ENCODE results near the gene KRT36. TPM values are rescaled to one million over a fixed set of nuclear protein-coding genes. Genes with fewer than 3 reads are reported as not detected.

KRT36 gene
- total RNA-seq, 1 donor from 2014 or later, result not detected

- no peak overlapping the region for H3K27ac Mint-ChIP-seq (ENCODE audit: unreplicated experiment)
- H3K27me3 Mint-ChIP-seq (ENCODE audit: low read depth), result peaks cover 5% of the 10 kb centered on the region
- TF ChIP-seq, protein P1, sequence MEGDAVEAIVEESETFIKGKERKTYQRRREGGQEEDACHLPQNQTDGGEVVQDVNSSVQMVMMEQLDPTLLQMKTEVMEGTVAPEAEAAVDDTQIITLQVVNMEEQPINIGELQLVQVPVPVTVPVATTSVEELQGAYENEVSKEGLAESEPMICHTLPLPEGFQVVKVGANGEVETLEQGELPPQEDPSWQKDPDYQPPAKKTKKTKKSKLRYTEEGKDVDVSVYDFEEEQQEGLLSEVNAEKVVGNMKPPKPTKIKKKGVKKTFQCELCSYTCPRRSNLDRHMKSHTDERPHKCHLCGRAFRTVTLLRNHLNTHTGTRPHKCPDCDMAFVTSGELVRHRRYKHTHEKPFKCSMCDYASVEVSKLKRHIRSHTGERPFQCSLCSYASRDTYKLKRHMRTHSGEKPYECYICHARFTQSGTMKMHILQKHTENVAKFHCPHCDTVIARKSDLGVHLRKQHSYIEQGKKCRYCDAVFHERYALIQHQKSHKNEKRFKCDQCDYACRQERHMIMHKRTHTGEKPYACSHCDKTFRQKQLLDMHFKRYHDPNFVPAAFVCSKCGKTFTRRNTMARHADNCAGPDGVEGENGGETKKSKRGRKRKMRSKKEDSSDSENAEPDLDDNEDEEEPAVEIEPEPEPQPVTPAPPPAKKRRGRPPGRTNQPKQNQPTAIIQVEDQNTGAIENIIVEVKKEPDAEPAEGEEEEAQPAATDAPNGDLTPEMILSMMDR (conservative IDR thresholded peaks at IDR 0.05), result no peak
- DNase-seq (ENCODE audit: low read depth, low spot score), result no peak
- no peaks in the 10 kb centered on the region for H3K4me1 Mint-ChIP-seq
- no peak overlapping the region for H3K4me3 Mint-ChIP-seq
- H3K36me3 Mint-ChIP-seq (ENCODE audit: low read depth), result no peaks in the 10 kb centered on the region
- H3K9me3 Mint-ChIP-seq, result peaks cover 7% of the 10 kb centered on the region
Measured at GRCh38 chr17:41467561-41467960, 22.1 kb downstream of the KRT36 start.

GRCh38 chr17:41466988-41467387 lies 22.7 kb downstream of the KRT36 start, which contains the start of gene KRT32:
TSS of gene KRT32 (minus strand) at chr17:41467386. CDS start at chr17:41467325, 61 bp downstream.
- TF ChIP-seq, protein P1 (conservative IDR thresholded peaks at IDR 0.05), result no peak
- peaks cover 5% of the 10 kb centered on the region for H3K27me3 Mint-ChIP-seq (ENCODE audit: low read depth)
- H3K4me3 Mint-ChIP-seq, result no peak within 1 kb of the TSS
- peaks cover 7% of the 10 kb centered on the region for H3K9me3 Mint-ChIP-seq
- no peaks in the 10 kb centered on the region for H3K36me3 Mint-ChIP-seq (ENCODE audit: low read depth)
- DNase-seq (ENCODE audit: low read depth, low spot score), result no peak
- H3K27ac Mint-ChIP-seq (ENCODE audit: unreplicated experiment), result no peak within 1 kb of the TSS
- no peaks in the 10 kb centered on the region for H3K4me1 Mint-ChIP-seq

DNA sequence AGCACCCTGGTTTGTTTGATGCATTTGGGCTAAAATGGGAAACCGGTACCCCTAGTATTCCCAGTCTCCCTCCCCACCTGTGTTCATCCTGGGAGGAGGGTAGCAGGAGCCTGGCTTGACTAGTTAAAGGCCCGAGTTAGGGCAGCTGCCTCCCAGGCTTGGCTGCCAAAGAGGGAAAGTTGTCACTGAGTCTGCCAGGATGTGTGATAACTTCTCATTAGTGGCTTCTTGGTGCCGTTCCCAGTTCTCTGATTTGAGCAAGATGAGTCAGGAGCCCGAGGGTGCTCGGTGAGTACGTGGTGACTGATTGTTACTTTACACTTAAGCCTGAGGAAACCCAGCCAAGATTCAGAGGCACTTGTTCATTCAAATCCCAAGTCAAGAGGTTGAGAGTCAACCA lies 25.0 kb downstream of the KRT36 start:
- Mint-ChIP-seq H3K27ac (ENCODE audit: unreplicated experiment) (no peak overlapping the region), H3K27me3 (ENCODE audit: low read depth) (no peaks in the 10 kb centered on the region)

GRCh38 chr17:41464173-41464572 lies 25.5 kb downstream of the KRT36 start:
- Mint-ChIP-seq H3K9me3 (peaks cover 3% of the 10 kb centered on the region), H3K4me3 (no peak overlapping the region), H3K4me1 (no peaks in the 10 kb centered on the region), H3K27me3 (ENCODE audit: low read depth) (no peaks in the 10 kb centered on the region), H3K27ac (ENCODE audit: unreplicated experiment) (no peak overlapping the region), H3K36me3 (ENCODE audit: low read depth) (no peaks in the 10 kb centered on the region)
- TF ChIP-seq, protein P1 (conservative IDR thresholded peaks at IDR 0.05), result no peak
- DNase-seq (ENCODE audit: low read depth, low spot score), result no peak

More for the DNA sequence above, 25.0 kb downstream of the KRT36 start:
- no peak for DNase-seq (ENCODE audit: low read depth, low spot score)
- Mint-ChIP-seq H3K4me3 (no peak overlapping the region), H3K9me3 (peaks cover 3% of the 10 kb centered on the region), H3K36me3 (ENCODE audit: low read depth) (no peaks in the 10 kb centered on the region), H3K4me1 (no peaks in the 10 kb centered on the region)
- TF ChIP-seq, protein P1 (conservative IDR thresholded peaks at IDR 0.05), result no peak

DNA sequence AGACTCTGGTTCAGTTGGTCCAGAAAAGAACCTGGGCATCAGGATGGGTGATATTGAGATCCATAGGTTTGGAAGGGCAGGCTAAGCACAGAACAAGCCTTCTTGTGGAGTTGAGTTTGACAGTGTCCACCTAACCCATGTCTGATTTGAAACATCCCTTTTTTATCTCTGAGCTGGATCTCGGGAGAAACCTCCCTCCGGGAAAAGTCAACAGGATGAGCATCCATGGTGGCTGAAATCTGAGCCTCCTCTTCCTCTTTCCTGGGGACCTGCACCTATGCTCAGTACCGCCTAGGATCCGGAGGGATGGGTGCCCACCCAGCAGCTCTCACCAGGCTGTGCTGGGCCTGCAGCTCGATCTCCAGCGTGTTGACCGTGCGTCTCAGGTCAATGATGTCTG lies 26.0 kb downstream of the KRT36 start:
- TF ChIP-seq, protein P1 (conservative IDR thresholded peaks at IDR 0.05), result no peak
- H3K27me3 Mint-ChIP-seq (ENCODE audit: low read depth), result no peaks in the 10 kb centered on the region
- peaks cover 3% of the 10 kb centered on the region for H3K9me3 Mint-ChIP-seq
- DNase-seq (ENCODE audit: low read depth, low spot score), result no peak
- no peak overlapping the region for H3K27ac Mint-ChIP-seq (ENCODE audit: unreplicated experiment)
- H3K4me3 Mint-ChIP-seq, result no peak overlapping the region
- H3K4me1 Mint-ChIP-seq, result no peaks in the 10 kb centered on the region
- H3K36me3 Mint-ChIP-seq (ENCODE audit: low read depth), result no peaks in the 10 kb centered on the region

DNA sequence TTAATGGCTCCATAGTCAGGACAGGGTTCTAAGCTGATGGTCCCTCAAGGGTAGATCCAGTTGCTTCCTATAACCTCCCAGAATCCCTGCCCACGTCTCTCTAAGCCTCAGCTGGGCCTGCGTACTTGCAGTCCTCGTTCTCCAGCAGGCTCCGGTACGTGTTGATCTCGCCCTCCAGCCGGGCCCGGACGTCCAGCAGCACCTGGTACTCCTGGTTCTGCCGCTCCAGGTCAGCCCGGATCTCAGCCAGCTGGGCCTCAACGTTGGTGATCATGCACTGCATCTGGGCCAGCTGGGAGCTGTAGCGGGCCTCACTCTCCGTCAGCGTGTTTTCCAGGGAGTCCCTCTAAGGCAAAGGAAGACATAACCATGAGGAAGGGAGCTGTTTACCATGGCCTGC lies 27.0 kb downstream of the KRT36 start:
- TF ChIP-seq, protein P1 (conservative IDR thresholded peaks at IDR 0.05), result no peak
- Mint-ChIP-seq H3K4me1 (no peaks in the 10 kb centered on the region), H3K27ac (ENCODE audit: unreplicated experiment) (no peak overlapping the region), H3K27me3 (ENCODE audit: low read depth) (no peaks in the 10 kb centered on the region), H3K9me3 (peaks cover 1% of the 10 kb centered on the region), H3K4me3 (no peak overlapping the region), H3K36me3 (ENCODE audit: low read depth) (no peaks in the 10 kb centered on the region)
- DNase-seq (ENCODE audit: low read depth, low spot score), result no peak

Data from neural crest cell (in vitro differentiated cells).